ENCODE data around the gene SLC15A1. TPM values are rescaled to one million over a fixed set of nuclear protein-coding genes. Genes with fewer than 3 reads are reported as not detected.

The SLC15A1 gene
- total RNA-seq, 1 donor from 2014 or later, result not detected

DNA sequence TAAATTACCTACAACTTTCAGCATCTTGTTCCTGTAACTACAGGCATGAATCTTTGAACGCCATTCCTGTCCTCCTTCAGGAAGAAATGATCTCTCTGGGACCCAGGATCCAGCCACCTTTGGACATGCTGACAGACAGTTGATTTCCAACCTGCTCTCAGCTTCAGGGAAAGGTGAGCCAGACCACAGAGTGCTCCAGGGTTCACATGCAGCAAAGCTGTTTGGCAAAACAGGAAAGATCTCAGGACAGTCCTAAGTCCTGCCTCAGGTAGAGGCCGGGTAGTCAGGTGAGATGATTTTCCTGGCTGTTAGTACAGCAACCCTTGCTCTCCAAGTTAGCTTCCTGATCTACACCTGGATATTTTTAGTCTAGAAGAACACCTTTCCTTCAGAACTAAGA, 9.1 kb downstream of the SLC15A1 start:
- Mint-ChIP-seq H3K4me1 (ENCODE audit: low read depth) (no peaks in the 10 kb centered on the region), H3K9me3 (ENCODE audit: low read depth) (peaks cover 2% of the 10 kb centered on the region), H3K4me3 (ENCODE audit: unreplicated experiment) (no peak overlapping the region), H3K36me3 (ENCODE audit: low read depth) (peaks cover 1% of the 10 kb centered on the region), H3K27me3 (ENCODE audit: low read depth) (peaks cover 2% of the 10 kb centered on the region), H3K27ac (ENCODE audit: unreplicated experiment) (no peak overlapping the region)
- TF ChIP-seq CTCF (IDR thresholded peaks at IDR 0.05), result no peak
- no peak for DNase-seq (ENCODE audit: low spot score)

DNA sequence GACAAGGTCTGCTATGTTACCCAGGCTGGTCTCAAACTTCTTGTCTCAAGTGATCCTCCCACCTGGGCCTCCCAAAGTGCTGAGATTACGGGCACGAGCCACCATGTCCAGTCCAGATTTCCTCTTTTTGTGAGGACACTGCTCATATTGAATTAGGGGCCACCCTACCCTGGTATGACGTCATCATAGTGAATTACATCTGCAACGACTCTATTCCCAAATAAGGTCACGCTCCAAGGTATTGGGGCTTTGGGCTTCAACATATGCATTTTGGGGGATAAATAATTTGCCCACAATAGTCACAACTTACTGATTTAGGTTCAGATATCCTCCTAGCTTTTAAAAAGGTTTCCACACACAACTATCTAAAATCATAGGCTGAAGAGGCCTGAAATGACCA, 9.5 kb downstream of the SLC15A1 start:
- peaks cover 2% of the 10 kb centered on the region for H3K27me3 Mint-ChIP-seq (ENCODE audit: low read depth)
- no peak for DNase-seq (ENCODE audit: low spot score)
- H3K4me3 Mint-ChIP-seq (ENCODE audit: unreplicated experiment), result no peak overlapping the region
- H3K27ac Mint-ChIP-seq (ENCODE audit: unreplicated experiment), result no peak overlapping the region
- no peaks in the 10 kb centered on the region for H3K4me1 Mint-ChIP-seq (ENCODE audit: low read depth)
- H3K36me3 Mint-ChIP-seq (ENCODE audit: low read depth), result peaks cover 2% of the 10 kb centered on the region
- no peak for TF ChIP-seq CTCF (IDR thresholded peaks at IDR 0.05)
- peaks cover 4% of the 10 kb centered on the region for H3K9me3 Mint-ChIP-seq (ENCODE audit: low read depth)

DNA sequence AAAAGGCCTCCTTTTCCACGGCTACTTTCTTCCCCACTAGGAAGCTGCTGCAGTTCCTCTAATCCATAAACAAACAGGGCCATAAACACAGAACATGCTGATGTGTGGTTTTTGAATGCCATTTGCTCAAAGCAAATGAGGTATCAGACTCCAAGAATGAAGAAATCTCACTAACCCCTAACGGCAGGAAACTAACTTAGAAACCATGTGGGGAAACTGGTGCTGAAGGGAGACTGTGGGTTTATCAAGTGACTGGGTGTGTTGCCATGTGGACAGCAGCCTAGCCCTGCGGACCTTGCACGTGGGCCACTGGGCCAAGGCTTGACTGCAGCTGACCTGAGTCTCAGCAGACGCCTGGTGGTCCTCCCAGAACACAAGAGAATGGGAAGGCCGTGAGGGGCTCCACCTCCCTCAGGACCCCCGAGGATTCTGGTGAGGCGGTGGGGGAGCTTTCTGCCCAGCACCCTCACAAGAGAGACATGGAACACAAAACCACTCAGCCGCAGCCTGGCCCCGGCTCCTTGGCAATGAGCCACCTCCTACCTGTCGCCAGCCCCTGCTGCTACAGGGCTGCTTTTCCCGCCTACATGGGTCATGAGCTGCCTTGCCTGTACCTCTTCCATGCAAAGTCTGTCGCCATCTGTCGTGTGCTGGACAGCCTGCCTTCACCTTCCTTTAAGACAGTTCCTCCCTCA, 10.6 kb downstream of the SLC15A1 start:
- no peak overlapping the region for H3K4me3 Mint-ChIP-seq (ENCODE audit: unreplicated experiment)
- H3K9me3 Mint-ChIP-seq (ENCODE audit: low read depth), result peaks cover 10% of the 10 kb centered on the region
- no peaks in the 10 kb centered on the region for H3K27me3 Mint-ChIP-seq (ENCODE audit: low read depth)
- peaks cover 7% of the 10 kb centered on the region for H3K36me3 Mint-ChIP-seq (ENCODE audit: low read depth)
- no peak for DNase-seq (ENCODE audit: low spot score)
- no peak overlapping the region for H3K27ac Mint-ChIP-seq (ENCODE audit: unreplicated experiment)
- TF ChIP-seq CTCF (IDR thresholded peaks at IDR 0.05), result no peak
- no peaks in the 10 kb centered on the region for H3K4me1 Mint-ChIP-seq (ENCODE audit: low read depth)

DNA sequence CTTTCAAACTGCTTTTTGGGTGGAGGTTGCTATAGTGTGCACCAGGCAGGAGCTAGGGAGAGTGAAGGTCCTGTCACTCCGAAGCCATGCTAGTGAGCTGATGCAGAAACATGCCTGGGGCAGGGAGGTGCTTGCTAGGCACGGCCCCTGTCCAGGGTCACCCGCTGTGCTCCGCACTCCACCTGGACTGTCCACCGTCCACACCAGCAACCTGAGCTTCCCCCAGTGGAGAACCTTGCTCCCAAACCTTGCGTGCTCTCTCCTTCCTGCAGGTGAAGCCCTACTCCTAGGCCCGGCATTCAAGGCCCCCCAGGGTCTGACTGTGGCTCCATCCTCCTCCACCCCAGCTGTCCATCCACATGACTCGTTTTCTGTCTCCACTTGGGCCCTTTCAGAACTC, 12.3 kb downstream of the SLC15A1 start:
- DNase-seq (ENCODE audit: low spot score), result no peak
- peaks cover 13% of the 10 kb centered on the region for H3K36me3 Mint-ChIP-seq (ENCODE audit: low read depth)
- H3K27ac Mint-ChIP-seq (ENCODE audit: unreplicated experiment), result no peak overlapping the region
- TF ChIP-seq CTCF (IDR thresholded peaks at IDR 0.05), result no peak
- no peak overlapping the region for H3K4me3 Mint-ChIP-seq (ENCODE audit: unreplicated experiment)
- H3K27me3 Mint-ChIP-seq (ENCODE audit: low read depth), result no peaks in the 10 kb centered on the region
- H3K4me1 Mint-ChIP-seq (ENCODE audit: low read depth), result no peaks in the 10 kb centered on the region
- H3K9me3 Mint-ChIP-seq (ENCODE audit: low read depth), result peaks cover 16% of the 10 kb centered on the region

DNA sequence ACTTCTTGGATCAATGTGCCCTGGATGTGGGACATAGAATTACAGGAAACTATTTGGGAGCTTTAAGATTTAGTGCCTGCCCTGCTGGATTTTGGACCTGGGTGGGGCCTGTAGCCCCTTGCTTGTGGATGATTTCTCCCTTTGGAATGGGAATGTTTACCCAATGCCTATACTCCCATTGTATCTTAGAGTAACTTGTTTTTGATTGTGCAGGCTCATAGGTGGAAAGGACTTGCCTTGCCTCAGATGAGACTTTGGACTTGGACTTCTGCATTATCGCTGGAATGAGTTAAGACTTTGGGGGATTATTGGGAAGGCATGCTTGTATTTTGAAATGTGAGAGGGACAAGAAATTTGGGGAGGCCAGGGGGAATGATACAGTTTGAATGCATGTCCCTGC, 13.5 kb downstream of the SLC15A1 start:
- H3K9me3 Mint-ChIP-seq (ENCODE audit: low read depth), result peaks cover 19% of the 10 kb centered on the region
- H3K4me1 Mint-ChIP-seq (ENCODE audit: low read depth), result no peaks in the 10 kb centered on the region
- no peak overlapping the region for H3K27ac Mint-ChIP-seq (ENCODE audit: unreplicated experiment)
- TF ChIP-seq CTCF (IDR thresholded peaks at IDR 0.05), result no peak
- no peak for DNase-seq (ENCODE audit: low spot score)
- H3K36me3 Mint-ChIP-seq (ENCODE audit: low read depth), result peaks cover 13% of the 10 kb centered on the region
- H3K4me3 Mint-ChIP-seq (ENCODE audit: unreplicated experiment), result no peak overlapping the region
- no peaks in the 10 kb centered on the region for H3K27me3 Mint-ChIP-seq (ENCODE audit: low read depth)

All from chondrocyte (in vitro differentiated cells).